Colon (tissue), 2 donors: ENCODE measurements around the gene CCNJ.
"Not testable (repeated sequence)": the region's sequence is repeated elsewhere in the genome, so short reads cannot be mapped to it uniquely, and the experiment has no call there.

Source experiments
- FAIRE-seq: peaks from 2 replicates; lab custom pipeline; 2012; peaks lifted over from hg19 to GRCh38; lab: Jason Lieb, UNC
- donor health status: control.
- donor health status: control.

Gene CCNJ, protein sequence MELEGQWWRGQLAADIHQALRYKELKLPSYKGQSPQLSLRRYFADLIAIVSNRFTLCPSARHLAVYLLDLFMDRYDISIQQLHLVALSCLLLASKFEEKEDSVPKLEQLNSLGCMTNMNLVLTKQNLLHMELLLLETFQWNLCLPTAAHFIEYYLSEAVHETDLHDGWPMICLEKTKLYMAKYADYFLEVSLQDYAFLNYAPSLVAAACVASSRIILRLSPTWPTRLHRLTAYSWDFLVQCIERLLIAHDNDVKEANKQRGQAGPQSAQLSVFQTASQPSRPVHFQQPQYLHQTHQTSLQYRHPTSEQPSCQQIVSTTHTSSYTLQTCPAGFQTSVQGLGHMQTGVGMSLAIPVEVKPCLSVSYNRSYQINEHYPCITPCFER

DNA sequence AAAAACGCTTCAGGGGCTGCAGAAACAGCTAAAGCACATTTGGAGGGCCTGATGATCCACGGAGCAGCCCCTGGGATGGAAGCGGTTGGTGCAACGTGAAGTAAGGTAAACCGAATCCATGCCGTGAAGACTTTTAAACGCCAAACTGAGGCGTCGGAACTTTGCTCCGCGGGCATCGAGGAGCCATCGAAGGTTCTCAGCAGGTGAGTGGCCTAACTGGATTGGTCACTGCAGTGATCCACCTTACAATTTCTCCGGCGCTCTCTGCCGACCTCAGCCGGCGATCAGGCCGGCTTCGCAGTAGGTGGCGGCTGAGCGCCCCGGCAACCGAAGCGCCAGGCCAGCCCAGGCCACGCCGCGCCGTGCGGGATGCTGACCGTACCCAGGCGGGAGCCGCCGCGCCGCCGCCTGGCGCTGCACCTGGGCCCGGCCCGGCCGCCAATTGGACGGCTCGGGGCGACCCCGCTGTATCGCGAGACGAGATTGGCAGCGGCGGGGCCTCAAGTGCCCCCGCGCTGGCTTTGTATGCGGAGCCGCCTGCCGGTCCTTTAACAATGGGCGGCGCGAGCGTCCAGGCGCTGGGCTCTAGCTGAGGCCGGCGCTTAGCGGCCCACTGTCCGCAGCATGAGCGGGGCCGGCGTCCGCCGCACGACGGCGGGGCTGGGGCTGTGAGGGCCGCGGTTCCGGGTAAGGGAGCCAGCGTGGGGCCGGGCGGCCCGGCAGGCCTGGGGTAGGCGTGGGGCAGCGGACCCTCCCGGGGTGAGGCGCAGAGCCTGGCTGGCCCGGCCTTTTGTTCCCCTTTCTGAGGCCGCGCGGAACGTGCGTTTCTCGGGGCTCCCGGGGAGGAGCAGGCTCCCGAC lies at the start of gene CCNJ:
TSS of gene CCNJ (plus strand) at position 551 of the 860 bp plus-strand sequence. CDS start 811 bp downstream, outside the sequence.
- FAIRE-seq: no peak

DNA sequence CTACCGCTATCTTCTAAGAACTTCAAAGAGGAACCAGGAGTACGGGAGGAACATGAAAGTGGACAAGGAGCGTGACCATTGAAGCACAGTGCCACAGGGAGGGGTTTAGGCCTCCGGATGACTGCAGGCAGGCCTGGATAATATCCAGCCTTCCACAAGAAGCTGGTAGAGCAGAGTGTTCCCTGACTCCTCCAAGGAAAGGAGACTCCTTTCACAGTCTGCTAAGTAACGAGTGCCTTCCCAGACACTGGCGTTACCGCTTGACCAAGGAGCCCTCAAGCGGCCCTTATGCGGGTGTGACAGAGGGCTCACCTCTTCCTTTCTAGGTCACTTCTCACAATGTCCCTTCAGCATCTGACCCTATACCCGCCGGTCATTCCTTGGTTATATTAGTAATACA lies 49.0 kb upstream of the CCNJ start:
- FAIRE-seq: not testable (repeated sequence)

DNA sequence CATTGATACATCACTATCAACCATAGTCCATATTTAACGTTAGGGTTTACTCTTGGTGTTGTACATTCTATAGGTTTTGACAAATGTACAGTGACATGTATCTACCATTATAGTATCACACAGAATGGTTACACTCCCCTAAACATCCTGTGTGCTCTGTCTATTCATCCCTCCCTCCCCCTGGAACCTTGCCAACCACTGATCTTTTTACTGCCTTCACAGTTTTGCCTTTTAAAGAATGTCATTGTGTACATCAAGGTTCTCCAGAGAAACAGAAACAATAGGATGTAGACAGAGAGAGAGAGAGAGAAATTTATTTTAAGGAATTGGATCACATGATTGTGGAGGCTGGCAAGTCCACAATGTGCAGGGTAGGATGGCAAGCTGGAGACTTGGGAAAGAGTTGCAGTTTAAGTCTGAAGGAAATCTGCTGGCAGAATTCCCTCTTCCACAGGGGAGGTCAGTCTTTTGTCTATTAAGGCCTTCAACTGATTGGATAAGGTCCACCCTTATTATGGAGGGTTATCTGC lies 45.1 kb upstream of the CCNJ start:
- no peak for FAIRE-seq

DNA sequence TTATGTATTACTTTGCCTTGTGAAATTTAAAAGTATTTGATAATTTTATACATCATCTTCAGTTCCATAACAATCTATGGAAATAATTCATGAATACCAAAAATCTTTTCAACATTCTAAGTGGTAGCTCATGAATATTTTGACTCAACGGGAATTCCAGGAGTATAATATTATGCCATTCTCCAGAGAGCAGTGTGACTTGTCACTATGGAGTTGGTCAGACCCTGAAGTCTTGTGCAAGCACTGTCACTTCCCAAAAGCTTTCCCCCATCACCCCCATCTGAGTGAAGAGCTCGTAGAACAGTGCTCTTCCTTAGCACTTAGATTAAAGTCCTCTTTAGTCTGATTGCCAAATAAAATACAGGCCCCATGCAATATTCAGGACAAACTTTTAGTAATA lies 29.4 kb upstream of the CCNJ start:
- FAIRE-seq: no peak

DNA sequence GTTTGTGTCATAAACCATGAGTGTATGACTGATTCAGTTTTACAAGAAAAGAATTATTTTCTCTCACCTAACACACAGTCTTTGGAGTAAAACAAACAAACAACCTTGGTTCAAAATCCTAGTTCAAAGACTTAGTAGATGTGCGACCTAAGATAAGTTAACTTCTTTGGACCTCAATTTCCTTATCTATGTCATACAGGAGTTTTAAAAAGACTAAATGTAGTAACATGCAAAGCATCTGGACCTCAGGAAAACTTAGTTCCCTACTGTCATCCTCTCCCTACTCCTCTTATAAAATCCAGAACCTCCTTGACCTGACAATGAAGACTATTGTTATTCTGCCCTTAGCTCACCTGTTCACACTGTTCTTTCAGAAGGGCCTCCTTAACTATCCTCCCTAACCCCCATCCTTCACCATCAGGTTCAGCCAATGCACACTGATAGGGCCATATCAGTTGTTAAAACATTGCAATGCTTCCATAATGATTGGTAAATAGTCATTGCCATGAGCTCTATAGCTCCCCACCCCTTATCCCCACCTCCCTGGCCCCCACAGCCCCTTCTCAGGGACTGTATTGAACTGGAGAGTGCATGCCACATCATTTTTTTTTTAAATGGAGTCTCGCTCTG lies 28.8 kb upstream of the CCNJ start:
- FAIRE-seq: no peak

DNA sequence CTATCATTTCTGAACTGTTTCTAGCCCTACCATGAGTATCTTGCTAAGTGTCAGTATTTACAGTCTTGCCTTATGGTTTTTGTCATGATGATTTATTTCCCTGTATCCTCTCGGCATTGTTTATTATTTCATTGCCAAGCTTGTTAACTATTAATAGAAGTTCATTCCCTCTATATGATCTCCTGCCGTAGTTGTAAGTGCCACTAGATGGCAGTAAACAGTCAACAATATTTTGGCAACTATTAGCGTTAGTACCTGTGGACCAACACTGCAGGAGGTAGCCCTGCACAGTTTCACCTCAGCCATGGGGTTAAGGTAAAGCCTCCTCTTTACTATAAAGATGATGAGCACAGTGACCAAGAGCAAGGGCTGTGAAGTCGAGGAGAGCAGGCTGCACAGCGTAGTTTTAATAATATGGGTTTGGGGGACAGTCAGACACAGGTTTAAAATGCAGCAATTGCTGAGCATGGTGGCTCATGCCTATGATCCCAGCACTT lies 26.1 kb upstream of the CCNJ start:
- no peak for FAIRE-seq

DNA sequence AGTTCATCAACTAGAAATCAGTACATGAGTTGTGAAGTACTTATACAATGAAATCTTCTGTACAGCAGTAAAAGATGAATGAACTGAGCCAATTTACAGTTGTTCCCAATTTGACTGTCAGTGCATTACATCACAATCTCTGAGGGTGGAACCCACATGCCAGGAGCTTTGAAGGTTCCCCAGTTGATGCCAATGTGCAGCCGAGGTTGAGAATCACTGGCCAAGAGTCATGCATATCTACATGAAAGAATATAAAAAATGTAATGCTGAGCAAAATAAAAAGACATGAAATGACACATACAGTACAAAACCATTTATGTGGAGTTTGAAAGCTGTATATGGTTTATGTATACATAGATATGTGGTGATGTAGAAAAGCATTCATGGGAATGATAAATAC lies 22.1 kb upstream of the CCNJ start:
- FAIRE-seq: no peak

DNA sequence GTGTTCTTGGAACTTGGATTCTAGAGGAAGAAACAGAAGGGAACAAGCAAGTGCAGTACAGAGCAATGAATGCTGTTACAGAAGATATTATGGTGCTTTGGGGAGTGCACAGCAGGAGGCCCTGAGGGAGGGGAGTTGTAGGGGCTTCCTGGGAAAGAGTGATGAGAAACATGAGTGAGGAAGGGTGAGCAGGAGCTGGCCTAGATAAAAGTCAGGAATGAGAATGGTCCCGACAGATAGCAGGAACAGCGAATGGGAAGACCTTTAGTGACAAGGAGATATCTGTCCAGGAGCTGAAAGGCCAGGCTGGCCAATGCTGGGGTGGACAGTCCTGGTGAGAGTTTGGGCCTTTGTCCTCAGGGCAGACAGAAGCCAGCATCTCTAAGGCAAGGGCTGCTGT lies 20.6 kb upstream of the CCNJ start:
- no peak for FAIRE-seq

DNA sequence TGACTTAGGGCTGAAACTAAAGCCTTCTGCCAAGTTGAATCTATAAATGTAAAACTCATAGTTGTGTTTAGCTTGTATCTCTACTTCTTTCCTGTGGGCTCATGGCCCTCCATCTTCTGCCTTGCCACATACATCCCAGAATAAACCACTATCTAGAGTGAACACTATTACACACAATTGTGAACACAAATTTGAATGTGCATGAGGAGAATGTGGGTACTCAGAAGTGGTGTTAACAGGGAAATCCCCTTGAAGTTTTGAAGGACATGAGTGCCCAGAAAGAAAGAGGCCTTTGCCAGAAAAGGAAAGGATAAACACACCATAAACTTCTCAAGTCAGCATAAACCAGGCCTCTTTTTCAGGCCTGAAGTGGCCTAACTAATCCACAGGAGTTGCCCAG lies 20.2 kb upstream of the CCNJ start:
- FAIRE-seq: no peak

DNA sequence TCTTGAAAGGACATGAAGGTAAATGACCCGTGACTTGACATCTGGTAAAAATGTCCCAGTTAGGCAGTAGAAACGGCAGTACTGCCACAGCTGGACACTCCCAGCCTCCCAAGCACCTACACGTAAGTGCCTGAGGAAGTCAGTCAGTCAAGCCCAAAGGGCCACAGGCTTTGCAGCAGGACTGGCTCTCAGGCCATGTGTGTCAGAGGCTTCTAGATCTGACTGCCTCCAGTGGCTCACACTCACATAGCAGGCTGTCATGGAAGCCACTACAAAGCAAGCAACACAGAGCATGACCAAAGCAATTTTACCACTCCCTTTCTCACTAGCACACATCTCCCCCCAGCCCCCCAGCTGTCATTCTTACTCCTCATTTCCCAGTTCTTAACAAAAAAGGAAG lies 17.8 kb upstream of the CCNJ start:
- FAIRE-seq: no peak

DNA sequence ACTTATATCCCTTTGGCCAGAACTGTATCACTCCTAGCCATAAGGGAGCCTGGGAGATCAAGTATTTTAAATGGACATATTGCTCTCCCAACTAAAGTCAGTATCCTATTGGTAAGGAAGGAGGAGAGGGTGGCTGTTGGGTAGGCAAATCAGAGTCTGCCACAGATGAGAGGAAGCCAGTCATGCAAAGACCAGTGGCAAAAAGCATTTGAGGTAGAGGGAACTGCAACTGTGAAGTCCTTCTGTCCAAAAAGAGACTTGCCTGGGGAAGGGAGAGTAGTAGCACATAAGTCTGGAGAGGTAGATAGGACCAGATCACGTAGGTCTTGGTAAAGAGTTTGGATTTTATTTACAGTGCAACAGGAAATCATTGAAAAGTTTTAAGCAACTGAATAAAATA lies 8.8 kb upstream of the CCNJ start:
- no peak for FAIRE-seq

DNA sequence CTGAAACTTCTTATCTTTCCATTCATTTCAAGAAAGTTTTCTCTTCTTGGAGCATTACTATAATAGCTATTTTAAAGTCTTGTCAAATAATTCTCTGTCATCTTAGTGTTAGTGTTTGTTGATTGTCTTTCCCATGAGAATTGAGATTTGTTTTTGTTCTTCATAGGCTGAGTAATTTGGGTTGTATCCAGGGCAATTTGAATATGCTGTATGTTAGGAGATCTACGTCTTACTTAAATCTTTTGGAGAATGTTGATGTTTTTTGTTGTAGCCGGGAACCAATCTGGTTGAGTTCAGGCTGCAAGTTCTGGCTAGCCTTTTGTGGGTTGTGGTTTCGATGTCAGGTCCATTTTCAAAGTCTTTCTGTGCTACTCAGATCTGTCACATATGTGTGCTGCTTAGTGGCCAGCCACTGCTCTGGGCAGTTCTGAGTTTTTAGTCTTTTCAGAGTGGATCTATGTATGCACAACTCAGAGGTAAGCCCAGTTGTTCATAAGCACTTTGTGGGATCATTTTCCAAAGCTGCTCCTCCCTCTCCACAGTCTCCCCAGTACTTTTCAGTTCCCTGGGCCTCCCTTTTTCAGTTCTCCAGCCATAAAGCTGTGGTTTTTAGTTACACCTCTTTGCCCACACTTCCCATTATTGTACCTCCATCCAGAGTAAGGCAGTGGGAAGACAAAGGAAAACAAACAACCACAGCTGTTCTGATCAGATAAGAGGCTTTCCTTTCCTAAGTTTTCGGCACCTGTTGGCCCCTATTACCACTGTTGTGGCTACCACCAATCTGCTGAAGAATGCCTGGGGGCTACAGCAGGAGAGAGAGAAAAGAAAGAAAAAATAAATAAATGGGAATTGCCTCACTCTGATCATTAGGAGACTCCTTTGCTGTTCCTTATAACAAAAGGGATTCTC lies 4.7 kb upstream of the CCNJ start:
- FAIRE-seq: peak; percentile 65

DNA sequence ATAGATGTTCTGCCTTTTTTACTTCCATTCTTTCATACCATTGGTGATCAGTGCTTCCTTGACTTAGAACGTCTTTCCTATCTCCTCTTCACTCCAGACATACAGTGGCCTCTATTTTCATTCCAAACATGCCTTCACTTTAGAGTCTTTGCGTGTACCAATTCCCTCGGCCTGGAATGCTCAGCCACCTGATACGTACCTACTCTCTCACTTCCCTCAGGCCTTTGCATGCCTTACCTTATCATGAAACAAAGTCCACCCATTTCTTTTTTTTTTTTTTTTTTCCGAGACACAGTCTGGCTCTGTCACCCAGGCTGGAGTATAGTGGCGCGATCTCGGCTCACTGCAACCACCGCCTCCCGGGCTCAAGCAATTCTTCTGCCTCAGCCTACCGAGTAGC lies 2.2 kb upstream of the CCNJ start:
- FAIRE-seq: no peak

DNA sequence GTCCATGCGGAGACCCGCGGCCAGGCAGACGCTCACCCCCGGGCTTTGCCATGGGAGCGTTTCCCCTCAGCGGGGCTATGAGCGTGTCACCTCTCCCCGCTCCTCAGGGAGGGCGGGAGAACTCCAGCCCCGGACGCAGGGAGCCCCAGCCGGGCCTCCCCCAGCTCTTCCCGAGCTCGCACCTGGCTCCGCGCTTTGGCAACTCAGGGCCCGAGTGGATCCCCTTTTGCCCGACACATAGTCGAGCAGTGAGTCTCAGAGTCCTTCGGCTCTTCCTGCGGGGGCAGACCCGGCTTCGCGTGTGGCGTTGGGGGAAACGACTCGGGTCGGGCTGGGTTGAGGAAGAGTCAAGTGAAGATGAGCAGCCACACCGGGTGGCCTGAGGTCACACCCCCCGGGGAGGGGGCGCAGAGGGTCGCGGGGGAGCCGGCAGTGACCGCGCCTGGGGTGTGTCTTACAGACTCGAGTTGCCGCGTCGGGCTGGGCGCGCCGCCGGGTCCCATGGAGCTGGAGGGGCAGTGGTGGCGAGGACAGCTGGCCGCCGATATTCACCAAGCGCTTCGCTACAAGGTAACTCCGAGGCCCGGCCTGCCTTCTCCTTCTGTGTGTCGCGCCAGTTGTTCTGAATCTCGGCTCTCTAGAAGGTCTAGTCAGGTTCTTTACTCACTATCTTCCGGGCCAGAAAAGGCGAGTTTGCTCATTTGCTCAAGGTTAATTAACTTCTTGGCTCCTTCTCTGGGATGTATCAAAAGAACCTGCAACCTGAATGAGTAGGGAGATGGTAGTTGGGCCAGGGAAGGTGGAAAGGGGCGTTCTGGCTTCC lies 721 bp downstream of the CCNJ start:
- no peak for FAIRE-seq

DNA sequence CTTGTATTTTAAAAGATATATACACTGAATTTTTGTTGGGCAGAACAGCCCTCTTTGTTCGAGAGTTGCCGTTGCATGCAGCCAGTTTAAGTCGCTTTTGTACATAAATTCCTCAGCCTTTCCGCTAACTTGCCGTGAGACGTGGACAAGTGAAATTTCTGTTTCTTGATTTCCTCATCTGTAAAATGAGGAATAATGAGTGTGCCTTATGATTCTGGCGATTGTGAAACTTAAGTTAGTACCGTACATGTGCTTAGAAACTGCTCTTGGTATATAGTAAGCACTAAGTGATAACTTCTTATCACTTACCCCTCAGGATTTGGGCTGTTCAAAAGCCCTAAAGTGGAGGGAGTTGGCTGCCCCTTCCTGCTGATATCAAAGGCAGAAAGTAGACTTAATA lies 1.4 kb downstream of the CCNJ start:
- FAIRE-seq: no peak

DNA sequence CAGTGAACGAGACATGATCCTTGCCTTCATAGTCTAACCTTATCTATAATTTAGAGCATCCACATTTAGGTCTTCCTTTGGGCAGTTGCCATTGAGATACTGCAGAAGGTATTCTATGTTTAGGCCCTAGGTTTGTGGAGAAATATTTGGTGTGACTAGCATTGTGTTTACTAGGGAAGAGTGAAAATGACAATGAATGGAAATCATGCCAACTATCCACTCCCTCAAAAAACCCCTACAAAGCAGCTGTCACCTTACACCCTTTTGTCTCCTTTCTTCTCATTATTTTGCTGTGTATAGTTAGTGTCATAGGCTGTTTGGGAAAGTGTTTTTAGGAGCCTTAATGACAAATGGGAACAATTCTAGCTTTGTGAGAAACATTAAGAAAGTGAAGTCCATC lies 3.2 kb downstream of the CCNJ start:
- FAIRE-seq: no peak

DNA sequence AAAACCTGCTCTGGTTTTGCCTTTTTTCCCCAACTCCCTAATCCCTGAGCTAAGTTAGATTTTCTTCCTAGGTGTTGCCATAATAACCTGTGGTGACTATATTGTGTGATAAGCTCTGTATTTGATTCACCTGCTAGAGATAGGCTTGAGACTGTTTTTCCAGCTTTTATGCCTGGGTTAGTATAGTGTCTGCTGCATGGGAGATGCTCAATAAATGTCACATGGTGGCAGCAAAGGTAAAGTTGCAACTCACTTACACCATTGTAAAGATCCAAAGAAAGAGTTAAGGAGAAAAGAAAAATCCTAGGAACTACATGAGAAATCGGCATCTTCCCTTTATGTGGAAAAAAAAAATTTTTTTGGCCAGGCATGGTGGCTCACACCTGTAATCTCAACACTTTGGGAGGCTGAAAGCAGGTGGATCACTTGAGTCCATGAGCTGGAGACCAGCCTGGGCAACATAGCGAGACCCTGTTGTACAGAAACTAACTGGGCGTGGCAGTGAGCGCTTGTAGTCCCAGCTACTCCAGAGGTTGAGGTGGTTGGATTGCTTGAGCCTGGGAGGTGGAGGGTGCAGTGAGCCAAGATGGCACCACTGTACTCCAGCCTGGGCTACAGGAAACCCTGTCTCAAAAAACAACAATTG lies 3.7 kb downstream of the CCNJ start:
- no peak for FAIRE-seq

DNA sequence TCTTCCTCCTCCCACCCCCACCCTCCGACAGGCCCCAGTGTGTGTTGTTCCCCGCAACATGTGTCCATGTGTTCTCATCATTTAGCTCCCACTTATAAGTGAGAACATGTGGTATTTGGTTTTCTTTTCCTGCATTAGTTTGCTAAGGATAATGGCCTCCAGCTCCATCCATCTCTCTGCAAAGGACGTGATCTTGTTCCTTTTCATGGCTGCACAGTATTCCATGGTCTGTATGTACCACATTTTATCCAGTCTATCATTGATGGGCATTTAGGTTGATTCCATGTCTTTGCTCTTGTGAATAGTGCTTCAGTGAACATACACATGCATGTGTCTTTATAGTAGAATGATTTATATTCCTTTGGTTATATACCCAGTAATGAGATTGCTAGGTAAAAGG lies 4.5 kb downstream of the CCNJ start:
- not testable (repeated sequence) for FAIRE-seq

DNA sequence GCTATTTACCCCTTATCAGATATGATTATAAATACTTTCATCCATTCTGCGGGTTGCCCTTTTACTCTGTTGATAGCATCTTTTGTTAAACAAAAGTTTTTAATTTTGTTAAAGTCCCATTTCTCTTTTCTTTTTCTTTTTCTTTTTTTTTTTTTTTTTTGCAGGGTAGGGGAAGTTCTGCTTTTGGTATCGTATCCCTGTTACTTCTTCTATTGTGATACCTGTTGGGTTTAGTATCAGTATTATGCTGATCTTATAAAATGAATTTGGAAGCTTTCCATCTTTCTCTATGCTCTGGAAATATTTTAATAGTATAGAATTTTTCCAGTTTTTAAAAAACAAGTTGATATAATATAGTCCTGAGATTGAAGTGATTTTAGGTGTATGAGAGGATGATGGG lies 6.0 kb downstream of the CCNJ start:
- no peak for FAIRE-seq

DNA sequence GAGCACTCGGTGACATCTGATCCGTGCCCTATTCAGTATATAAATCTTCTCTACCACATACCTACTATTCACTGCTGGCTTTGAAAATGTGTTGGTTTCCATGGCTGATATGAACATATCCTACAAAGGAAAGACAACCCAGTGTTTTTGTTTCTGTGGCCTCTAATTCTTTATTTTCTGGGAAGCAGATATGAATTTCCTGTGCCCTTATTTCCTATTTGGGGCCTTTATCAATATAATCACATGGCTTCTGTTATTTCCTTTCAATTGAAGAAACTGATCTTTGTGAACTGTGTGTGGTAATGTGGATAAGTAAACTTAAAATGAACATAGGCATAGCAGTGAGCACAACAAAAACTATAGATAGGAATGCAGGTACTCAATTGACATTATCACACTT lies 10.6 kb downstream of the CCNJ start:
- FAIRE-seq: no peak
